ENCODE data around the gene EPS15. TPM values are rescaled to one million over a fixed set of nuclear protein-coding genes. Genes with fewer than 3 reads are reported as not detected.

Gene EPS15
- total and polyA plus RNA-seq, 10 of the 15 experiments (the other 5 are each of a cell fraction or from before 2014, with no cell fraction given), result 24.7 to 87.8 (median 56.3) TPM

DNA sequence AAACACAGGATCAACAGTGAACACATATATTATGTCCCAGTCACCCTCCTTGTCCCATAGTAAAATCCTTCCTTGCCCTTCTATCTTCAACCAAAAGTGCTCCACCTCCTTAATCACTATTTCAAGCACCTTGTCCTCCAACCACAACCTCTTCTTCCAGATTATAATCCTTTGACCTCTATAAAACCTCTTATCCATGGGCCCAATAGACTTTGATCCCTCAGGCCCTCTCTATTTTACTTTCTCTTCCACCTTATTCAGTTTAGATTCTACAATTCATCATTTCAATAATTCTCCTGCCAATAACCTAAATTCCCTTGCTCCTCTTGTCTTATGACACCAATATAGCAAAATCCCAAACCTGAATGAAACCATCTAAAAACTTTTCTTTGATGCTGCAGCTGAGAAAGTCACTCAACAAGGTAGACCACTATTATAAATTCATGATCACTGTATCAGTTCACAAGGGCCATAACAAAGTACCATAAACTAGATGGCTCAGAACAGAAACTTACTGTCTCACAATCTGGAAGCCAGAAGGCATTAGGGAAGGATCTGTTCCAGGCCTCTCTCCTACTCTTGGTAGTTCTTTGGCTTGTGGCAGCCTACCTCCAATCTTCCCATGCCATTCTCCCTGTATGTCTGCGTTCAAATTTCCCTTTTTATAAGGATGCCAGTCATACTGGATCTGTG, 24.8 kb downstream of the EPS15 start:
- DNase-seq (ENCODE audit: low read depth, low spot score) (no peak), FAIRE-seq (peak; percentile 18), ATAC-seq (no peak)
- Histone ChIP-seq H3K4me1 (ENCODE audit: control insufficient read depth, insufficient read depth, low read length) (peaks cover 54% of the 10 kb centered on the region), H3K4me2 (ENCODE audit: control insufficient read depth, insufficient read depth) (peak overlapping the region; percentile 50), H3K9me3 (replicated peaks; ENCODE audit: control insufficient read depth, insufficient read depth, low read length) (peaks cover 7% of the 10 kb centered on the region; the same call in 2 of the 3 replicates), H4K20me1 (ENCODE audit: control insufficient read depth, insufficient read depth) (no peaks in the 10 kb centered on the region), H3K27me3 (replicated peaks in 1 of 2; ENCODE audit: control insufficient read depth in 2 of 2, insufficient read depth in 2 of 2, low read length in 1 of 2) (no peaks in the 10 kb centered on the region), H3K79me2 (ENCODE audit: control insufficient read depth, insufficient read depth, low read length) (peaks cover 94% of the 10 kb centered on the region), H3K27ac (ENCODE audit: control insufficient read depth, insufficient read depth) (peak overlapping the region; percentile 68), H3K36me3 (ENCODE audit: control insufficient read depth in 2 of 2, insufficient read depth in 2 of 2, low read length in 1 of 2) (no peaks in the 10 kb centered on the region; a peak in 2 of 4 replicates), H3K9ac (ENCODE audit: control insufficient read depth, insufficient read depth, low read length) (no peak overlapping the region), H2AFZ (ENCODE audit: control insufficient read depth, low read depth, low read length) (no peak overlapping the region), H3K4me3 (no peak overlapping the region)
- in situ Hi-C loops (cut with MboI) (no loop called here), intact Hi-C loops (cut with micrococcal nuclease; ENCODE audit: unreplicated experiment) (no loop called here)
- ChIA-PET RAD21 (ENCODE audit: unreplicated experiment) (interaction anchor here (0.9 to 1.8 kb wide), 5 partner anchors 12 to 50 kb away, joined by 3 to 9 read pairs (median 6); partner anchors contain the start of gene EPS15), SMC1A (ENCODE audit: uncharacterized antibody, unreplicated experiment) (interaction anchor here (1.0 to 6.8 kb wide), 4 partner anchors 11 to 154 kb away, joined by 3 to 53 read pairs (median 22); partner anchors contain the start of gene EPS15), POLR2A (interaction anchor here (0.6 to 1.5 kb wide), 5 partner anchors 12 to 477 kb away, joined by 3 to 7 read pairs (median 3); no protein-coding TSS in a partner anchor), CTCF (interaction anchor here (1.6 to 3.4 kb wide), 2 partner anchors 12 to 40 kb away, joined by 3 to 14 read pairs; no protein-coding TSS in a partner anchor)
- 27% methylated on average over 1 of the region's 1 CpG for WGBS (ENCODE audit: insufficient coverage, insufficient replicate concordance, low lambda C conversion rate, missing lambda C conversion rate)
- BruUV-seq (replicated peaks), result TSS peak; percentile 8
- TF ChIP-seq RAD21 (IDR thresholded peaks at IDR 0.05; ENCODE audit: insufficient read depth, low read depth, low read length), result no peak
- TF ChIP-seq IRF4 (IDR thresholded peaks at IDR 0.05; ENCODE audit: low read depth, low read length), result no peak
- TF ChIP-seq, protein P1, sequence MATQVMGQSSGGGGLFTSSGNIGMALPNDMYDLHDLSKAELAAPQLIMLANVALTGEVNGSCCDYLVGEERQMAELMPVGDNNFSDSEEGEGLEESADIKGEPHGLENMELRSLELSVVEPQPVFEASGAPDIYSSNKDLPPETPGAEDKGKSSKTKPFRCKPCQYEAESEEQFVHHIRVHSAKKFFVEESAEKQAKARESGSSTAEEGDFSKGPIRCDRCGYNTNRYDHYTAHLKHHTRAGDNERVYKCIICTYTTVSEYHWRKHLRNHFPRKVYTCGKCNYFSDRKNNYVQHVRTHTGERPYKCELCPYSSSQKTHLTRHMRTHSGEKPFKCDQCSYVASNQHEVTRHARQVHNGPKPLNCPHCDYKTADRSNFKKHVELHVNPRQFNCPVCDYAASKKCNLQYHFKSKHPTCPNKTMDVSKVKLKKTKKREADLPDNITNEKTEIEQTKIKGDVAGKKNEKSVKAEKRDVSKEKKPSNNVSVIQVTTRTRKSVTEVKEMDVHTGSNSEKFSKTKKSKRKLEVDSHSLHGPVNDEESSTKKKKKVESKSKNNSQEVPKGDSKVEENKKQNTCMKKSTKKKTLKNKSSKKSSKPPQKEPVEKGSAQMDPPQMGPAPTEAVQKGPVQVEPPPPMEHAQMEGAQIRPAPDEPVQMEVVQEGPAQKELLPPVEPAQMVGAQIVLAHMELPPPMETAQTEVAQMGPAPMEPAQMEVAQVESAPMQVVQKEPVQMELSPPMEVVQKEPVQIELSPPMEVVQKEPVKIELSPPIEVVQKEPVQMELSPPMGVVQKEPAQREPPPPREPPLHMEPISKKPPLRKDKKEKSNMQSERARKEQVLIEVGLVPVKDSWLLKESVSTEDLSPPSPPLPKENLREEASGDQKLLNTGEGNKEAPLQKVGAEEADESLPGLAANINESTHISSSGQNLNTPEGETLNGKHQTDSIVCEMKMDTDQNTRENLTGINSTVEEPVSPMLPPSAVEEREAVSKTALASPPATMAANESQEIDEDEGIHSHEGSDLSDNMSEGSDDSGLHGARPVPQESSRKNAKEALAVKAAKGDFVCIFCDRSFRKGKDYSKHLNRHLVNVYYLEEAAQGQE (IDR thresholded peaks at IDR 0.05; ENCODE audit: low read depth, low read length), result no peak
- TF ChIP-seq HDAC2 (IDR thresholded peaks at IDR 0.05), result no peak
- no peak for TF ChIP-seq NBN (IDR thresholded peaks at IDR 0.05)
- TF ChIP-seq SMAD1 (IDR thresholded peaks at IDR 0.05; ENCODE audit: low read depth, partially characterized antibody), result no peak
- TF ChIP-seq POLR2AphosphoS5 (IDR thresholded peaks at IDR 0.05; ENCODE audit: low read length), result no peak
- no peak for TF ChIP-seq EGR1 (IDR thresholded peaks at IDR 0.05; ENCODE audit: borderline replicate concordance in 1 of 2, low read depth in 2 of 2, low read length in 2 of 2)
- no peak for TF ChIP-seq MTA3 (IDR thresholded peaks at IDR 0.05; ENCODE audit: borderline replicate concordance, low read length)
- TF ChIP-seq, protein P2, sequence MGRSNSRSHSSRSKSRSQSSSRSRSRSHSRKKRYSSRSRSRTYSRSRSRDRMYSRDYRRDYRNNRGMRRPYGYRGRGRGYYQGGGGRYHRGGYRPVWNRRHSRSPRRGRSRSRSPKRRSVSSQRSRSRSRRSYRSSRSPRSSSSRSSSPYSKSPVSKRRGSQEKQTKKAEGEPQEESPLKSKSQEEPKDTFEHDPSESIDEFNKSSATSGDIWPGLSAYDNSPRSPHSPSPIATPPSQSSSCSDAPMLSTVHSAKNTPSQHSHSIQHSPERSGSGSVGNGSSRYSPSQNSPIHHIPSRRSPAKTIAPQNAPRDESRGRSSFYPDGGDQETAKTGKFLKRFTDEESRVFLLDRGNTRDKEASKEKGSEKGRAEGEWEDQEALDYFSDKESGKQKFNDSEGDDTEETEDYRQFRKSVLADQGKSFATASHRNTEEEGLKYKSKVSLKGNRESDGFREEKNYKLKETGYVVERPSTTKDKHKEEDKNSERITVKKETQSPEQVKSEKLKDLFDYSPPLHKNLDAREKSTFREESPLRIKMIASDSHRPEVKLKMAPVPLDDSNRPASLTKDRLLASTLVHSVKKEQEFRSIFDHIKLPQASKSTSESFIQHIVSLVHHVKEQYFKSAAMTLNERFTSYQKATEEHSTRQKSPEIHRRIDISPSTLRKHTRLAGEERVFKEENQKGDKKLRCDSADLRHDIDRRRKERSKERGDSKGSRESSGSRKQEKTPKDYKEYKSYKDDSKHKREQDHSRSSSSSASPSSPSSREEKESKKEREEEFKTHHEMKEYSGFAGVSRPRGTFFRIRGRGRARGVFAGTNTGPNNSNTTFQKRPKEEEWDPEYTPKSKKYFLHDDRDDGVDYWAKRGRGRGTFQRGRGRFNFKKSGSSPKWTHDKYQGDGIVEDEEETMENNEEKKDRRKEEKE (IDR thresholded peaks at IDR 0.05), result no peak
- TF ChIP-seq, protein P3, sequence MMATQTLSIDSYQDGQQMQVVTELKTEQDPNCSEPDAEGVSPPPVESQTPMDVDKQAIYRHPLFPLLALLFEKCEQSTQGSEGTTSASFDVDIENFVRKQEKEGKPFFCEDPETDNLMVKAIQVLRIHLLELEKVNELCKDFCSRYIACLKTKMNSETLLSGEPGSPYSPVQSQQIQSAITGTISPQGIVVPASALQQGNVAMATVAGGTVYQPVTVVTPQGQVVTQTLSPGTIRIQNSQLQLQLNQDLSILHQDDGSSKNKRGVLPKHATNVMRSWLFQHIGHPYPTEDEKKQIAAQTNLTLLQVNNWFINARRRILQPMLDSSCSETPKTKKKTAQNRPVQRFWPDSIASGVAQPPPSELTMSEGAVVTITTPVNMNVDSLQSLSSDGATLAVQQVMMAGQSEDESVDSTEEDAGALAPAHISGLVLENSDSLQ (IDR thresholded peaks at IDR 0.05), result no peak
- no peak for TF ChIP-seq CHD2 (IDR thresholded peaks at IDR 0.05; ENCODE audit: borderline replicate concordance, low read depth, low read length)
- no peak for TF ChIP-seq ZZZ3 (IDR thresholded peaks at IDR 0.05; ENCODE audit: control insufficient read depth, insufficient read length, low read depth)
- TF ChIP-seq SREBF2 (IDR thresholded peaks at IDR 0.05; ENCODE audit: low read length), result no peak
